GM12801 (cell line): ENCODE data around the gene IRAK4.

Experiments used
- CTCF ChIP-seq: IDR thresholded peaks from one replicate; pipeline ENCODE4 v1.5.1; 2011; ENCODE audit warnings: control low read depth; ENCODE audit not compliant: insufficient read length; ENCODE audit errors: extremely low read depth

IRAK4 gene

GRCh38 chr12:43750814-43751213, 7.9 kb upstream of the IRAK4 start:
- no peak for TF ChIP-seq CTCF

- TF ChIP-seq CTCF = no peak
Observed at GRCh38 chr12:43754015-43754414, 4.7 kb upstream of the IRAK4 start.

- TF ChIP-seq CTCF = no peak
Observed at GRCh38 chr12:43758247-43758727, 464 bp upstream of the IRAK4 start.

- TF ChIP-seq CTCF = no peak
Observed at GRCh38 chr12:43760396-43760795, 1.6 kb downstream of the IRAK4 start.

GRCh38 chr12:43761500-43761899, 2.7 kb downstream of the IRAK4 start:
- no peak for TF ChIP-seq CTCF

GRCh38 chr12:43762596-43762995, 3.8 kb downstream of the IRAK4 start:
- no peak for TF ChIP-seq CTCF

- TF ChIP-seq CTCF = no peak
Observed at GRCh38 chr12:43763769-43764168, 5.0 kb downstream of the IRAK4 start.

- TF ChIP-seq CTCF = no peak
Observed at GRCh38 chr12:43764528-43764927, 5.8 kb downstream of the IRAK4 start.
